ENCODE data around the gene MYH7B.

MYH7B gene

GRCh38 chr20:34990231-34990630 is 34.6 kb downstream of the MYH7B start:
- DNase-seq = no peak

GRCh38 chr20:34990661-34991214 is 35.1 kb downstream of the MYH7B start:
- no peak for DNase-seq

GRCh38 chr20:34992751-34993417 is 37.2 kb downstream of the MYH7B start:
- no peak for DNase-seq

- DNase-seq = peak in 1 of 58 donors; percentile 48
Measured at GRCh38 chr20:34993941-34994508, 38.4 kb downstream of the MYH7B start.

GRCh38 chr20:34994509-34995131 is 39.0 kb downstream of the MYH7B start:
- no peak for DNase-seq

- no peak for DNase-seq
Measured at GRCh38 chr20:34995192-34995591, 39.5 kb downstream of the MYH7B start.

- DNase-seq = no peak
Measured at GRCh38 chr20:34995696-34996095, 40.0 kb downstream of the MYH7B start.

- no peak for DNase-seq
Measured at GRCh38 chr20:34996243-34997028, 40.8 kb downstream of the MYH7B start.

GRCh38 chr20:34997131-34997561 is 41.5 kb downstream of the MYH7B start:
- DNase-seq = peak in 48 of 58 donors; percentile 7 to 79 (median 42)

GRCh38 chr20:34997774-34998173 is 42.1 kb downstream of the MYH7B start:
- no peak for DNase-seq

- DNase-seq = peak in 1 of 58 donors; percentile 18
Measured at GRCh38 chr20:34998331-34998950, 42.8 kb downstream of the MYH7B start.

- peak in 1 of 58 donors; percentile 18 for DNase-seq
Measured at GRCh38 chr20:34999021-34999451, 43.4 kb downstream of the MYH7B start.

- DNase-seq = no peak
Measured at GRCh38 chr20:34999782-35000181, 44.1 kb downstream of the MYH7B start.

- DNase-seq = no peak
Measured at GRCh38 chr20:35000311-35000921, 44.7 kb downstream of the MYH7B start.

GRCh38 chr20:35000922-35001595 is 45.4 kb downstream of the MYH7B start:
- no peak for DNase-seq

- no peak for DNase-seq
Measured at GRCh38 chr20:35001596-35002362, 46.1 kb downstream of the MYH7B start.

- DNase-seq = no peak
Measured at GRCh38 chr20:35002426-35003210, 47.0 kb downstream of the MYH7B start.

Data from anterior cingulate cortex (tissue), 58 donors.